22Rv1 (cell line): Measurements from ENCODE around the gene F13A1.

Source experiments
- CTCF ChIP-seq: fragments of 450-650 bp; IDR thresholded peaks from 2 replicates; pipeline ENCODE4 v1.5.1; 2017; ENCODE audit warnings: mild to moderate bottlenecking
- ZFX ChIP-seq: fragments of 450-650 bp; IDR thresholded peaks from 2 replicates; pipeline ENCODE4 v1.6.1; 2017; ENCODE audit warnings: antibody characterized with exemption, borderline replicate concordance

- TF ChIP-seq CTCF, result no peak
- no peak for TF ChIP-seq ZFX
These were observed 139.8 kb downstream of the F13A1 start for GRCh38 chr6:6180684-6181083.
